ENCODE results near the gene C12orf42. TPM values are rescaled to one million over a fixed set of nuclear protein-coding genes. Genes with fewer than 3 reads are reported as not detected.

Gene C12orf42
- total RNA-seq, 1 donor: not detected

- TF ChIP-seq CTCF (IDR thresholded peaks at IDR 0.05; ENCODE audit: insufficient read depth, low read depth, low read length): no peak
Observed at GRCh38 chr12:103498990-103499389, 3.2 kb upstream of the C12orf42 start.

GRCh38 chr12:103494734-103495468, 867 bp downstream of the C12orf42 start:
- DNase-seq (ENCODE audit: low read depth): no peak
- no peak for TF ChIP-seq CTCF (IDR thresholded peaks at IDR 0.05; ENCODE audit: insufficient read depth, low read depth, low read length)
- H3K4me3 ChIP-seq (ENCODE audit: low read depth, low read length): no peak overlapping the region

More at GRCh38 chr12:103498990-103499389, 3.2 kb upstream of the C12orf42 start:
- DNase-seq (ENCODE audit: low read depth): no peak
- H3K4me3 ChIP-seq (ENCODE audit: low read depth, low read length): no peak overlapping the region

GRCh38 chr12:103494051-103494733, 1.6 kb downstream of the C12orf42 start:
- no peak for DNase-seq (ENCODE audit: low read depth)
- no peak overlapping the region for H3K4me3 ChIP-seq (ENCODE audit: low read depth, low read length)
- no peak for TF ChIP-seq CTCF (IDR thresholded peaks at IDR 0.05; ENCODE audit: insufficient read depth, low read depth, low read length)

GRCh38 chr12:103493199-103493598, 2.6 kb downstream of the C12orf42 start:
- H3K4me3 ChIP-seq (ENCODE audit: low read depth, low read length): no peak overlapping the region
- TF ChIP-seq CTCF (IDR thresholded peaks at IDR 0.05; ENCODE audit: insufficient read depth, low read depth, low read length): no peak
- no peak for DNase-seq (ENCODE audit: low read depth)

GRCh38 chr12:103482365-103482764, 13.4 kb downstream of the C12orf42 start:
- no peak overlapping the region for H3K4me3 ChIP-seq (ENCODE audit: low read depth, low read length)
- no peak for DNase-seq (ENCODE audit: low read depth)
- no peak for TF ChIP-seq CTCF (IDR thresholded peaks at IDR 0.05; ENCODE audit: insufficient read depth, low read depth, low read length)

- no peak for TF ChIP-seq CTCF (IDR thresholded peaks at IDR 0.05; ENCODE audit: insufficient read depth, low read depth, low read length)
- no peak for DNase-seq (ENCODE audit: low read depth)
- no peak overlapping the region for H3K4me3 ChIP-seq (ENCODE audit: low read depth, low read length)
Observed at GRCh38 chr12:103475073-103475472, 20.7 kb downstream of the C12orf42 start.

Data from fibroblast of villous mesenchyme (primary cell).